Measurements from ENCODE around the gene CCDC78. TPM values are rescaled to one million over a fixed set of nuclear protein-coding genes. Genes with fewer than 3 reads are reported as not detected.

Gene CCDC78
- total and polyA plus RNA-seq, 2 of the 13 experiments (the other 11 are each of a cell fraction or from before 2014, with no cell fraction given), result 0.53 to 1.5 TPM

GRCh38 chr16:680967-681745 is 45.1 kb downstream of the CCDC78 start (continued):
- TF ChIP-seq GABPA (IDR thresholded peaks at IDR 0.05; ENCODE audit: low read depth, low read length) (no peak; the same call in 1 of the 2 replicates), GABPA (CRISPR knock-in tag; IDR thresholded peaks at IDR 0.05; ENCODE audit: low read depth) (peak; percentile 54; the same call in 1 of the 2 replicates), HNRNPUL1 (IDR thresholded peaks at IDR 0.05; ENCODE audit: low read depth, low read length) (no peak), ZSCAN21 (CRISPR knock-in tag; IDR thresholded peaks at IDR 0.05; ENCODE audit: borderline replicate concordance) (peak; percentile 64; the same call in 1 of the 2 replicates), MBD4 (IDR thresholded peaks at IDR 0.05; ENCODE audit: borderline replicate concordance, low read length) (no peak), HMGXB4 (CRISPR knock-in tag; IDR thresholded peaks at IDR 0.05; ENCODE audit: borderline replicate concordance in 1 of 2, low read depth in 1 of 2) (peak; percentile 69 to 72; a peak in 3 of 4 replicates), ZNF3 (CRISPR knock-in tag; IDR thresholded peaks at IDR 0.05) (no peak), MXI1 (IDR thresholded peaks at IDR 0.05; ENCODE audit: borderline replicate concordance, low read depth, low read length) (peak; percentile 40; the same call in 1 of the 3 replicates), ZNF747 (CRISPR knock-in tag; IDR thresholded peaks at IDR 0.05; ENCODE audit: borderline replicate concordance) (no peak), SP4 (CRISPR knock-in tag; IDR thresholded peaks at IDR 0.05) (no peak), FOSL1 (CRISPR knock-in tag; IDR thresholded peaks at IDR 0.05; ENCODE audit: borderline replicate concordance) (no peak), ZNF512B (CRISPR knock-in tag; IDR thresholded peaks at IDR 0.05; ENCODE audit: borderline replicate concordance) (no peak), KLF12 (CRISPR knock-in tag; IDR thresholded peaks at IDR 0.05; ENCODE audit: borderline replicate concordance) (0 out of 2 replicates have a peak, but pooled peaks have one; percentile 7), ARNT2 (CRISPR knock-in tag; IDR thresholded peaks at IDR 0.05; ENCODE audit: low read depth) (no peak), ZNF513 (CRISPR knock-in tag; conservative IDR thresholded peaks at IDR 0.05) (no peak), ZFP91 (CRISPR knock-in tag; IDR thresholded peaks at IDR 0.05; ENCODE audit: borderline replicate concordance) (peak; percentile 70; the same call in 1 of the 2 replicates), PRDM4 (CRISPR knock-in tag; IDR thresholded peaks at IDR 0.05; ENCODE audit: borderline replicate concordance) (no peak)
